GM21737 (cell line): ENCODE data around the gene STUB1.

ENCODE experiments used
- ATAC-seq: cut with Tn5 transposase; IDR thresholded peaks from one replicate; pipeline ENCODE4 v1.9.1; 2021; ENCODE audit warnings: mild to moderate bottlenecking, moderate library complexity; ENCODE audit not compliant: unreplicated experiment

The STUB1 gene

DNA sequence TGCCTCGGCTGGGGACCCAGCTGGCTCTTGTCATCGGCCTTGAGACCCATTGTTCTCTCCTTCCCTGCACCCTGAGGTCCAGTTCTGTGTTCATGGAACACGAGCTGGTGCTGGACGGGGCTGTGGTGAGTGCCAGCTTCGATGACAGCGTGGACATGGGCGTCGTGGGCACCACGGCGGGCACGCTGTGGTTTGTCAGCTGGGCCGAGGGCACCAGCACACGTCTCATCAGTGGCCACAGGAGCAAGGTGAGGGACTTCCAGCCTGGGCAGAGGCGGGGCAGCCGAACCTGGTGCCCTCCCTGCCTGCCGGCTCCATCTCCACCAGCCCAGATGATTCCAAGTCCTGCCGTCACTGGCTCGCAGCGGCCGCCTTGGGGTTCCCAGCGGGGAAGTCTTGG is 17.6 kb upstream of the STUB1 start:
- ATAC-seq, result no peak

DNA sequence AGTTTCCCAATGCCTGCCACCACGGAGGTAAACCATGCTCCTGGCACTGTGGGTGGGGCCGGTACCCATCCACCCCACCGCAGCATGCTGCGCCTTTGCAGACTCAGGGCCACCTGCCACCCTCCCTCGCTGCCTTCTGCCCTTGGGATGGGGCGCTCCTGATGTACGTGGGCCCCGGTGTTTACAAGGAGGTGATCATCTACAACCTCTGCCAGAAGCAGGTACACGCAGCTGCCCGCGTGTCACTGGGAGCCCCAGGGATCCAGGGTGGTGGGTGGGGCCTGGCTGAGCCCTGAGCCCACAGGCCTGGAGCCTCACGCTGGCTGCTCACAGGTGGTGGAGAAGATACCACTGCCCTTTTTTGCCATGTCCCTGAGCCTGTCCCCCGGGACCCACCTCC is 13.6 kb upstream of the STUB1 start:
- ATAC-seq, result no peak

DNA sequence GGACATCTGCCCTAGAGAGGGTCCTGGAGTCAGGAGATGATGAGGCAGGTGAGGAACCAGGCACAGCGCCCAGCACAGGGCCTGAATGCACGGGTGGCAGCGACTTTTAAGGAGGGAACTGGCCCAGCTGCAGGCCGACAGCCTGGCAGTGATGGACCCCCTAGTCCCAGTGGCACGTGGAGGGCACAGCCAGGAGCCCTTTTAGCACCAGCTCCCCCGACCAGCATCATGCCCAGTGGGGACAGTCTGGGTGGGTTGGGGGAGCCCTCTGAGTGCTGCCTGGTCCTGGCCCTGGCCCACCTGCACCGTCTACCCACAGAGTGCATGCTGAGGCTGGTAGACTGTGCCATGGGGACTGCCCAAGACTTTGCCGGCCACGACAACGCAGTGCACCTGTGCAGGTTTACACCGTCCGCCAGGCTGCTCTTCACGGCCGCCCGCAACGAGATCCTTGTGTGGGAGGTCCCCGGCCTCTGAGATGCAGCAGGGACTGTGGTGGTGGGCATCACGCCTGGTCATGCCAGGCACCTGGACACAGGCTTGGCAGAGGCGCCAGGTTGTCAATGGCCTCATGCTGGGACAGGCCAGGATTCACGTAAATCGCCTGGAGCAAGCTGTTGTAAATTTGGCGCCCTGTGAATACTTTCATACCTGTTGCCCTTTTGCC is 13.0 kb upstream of the STUB1 start:
- no peak for ATAC-seq

DNA sequence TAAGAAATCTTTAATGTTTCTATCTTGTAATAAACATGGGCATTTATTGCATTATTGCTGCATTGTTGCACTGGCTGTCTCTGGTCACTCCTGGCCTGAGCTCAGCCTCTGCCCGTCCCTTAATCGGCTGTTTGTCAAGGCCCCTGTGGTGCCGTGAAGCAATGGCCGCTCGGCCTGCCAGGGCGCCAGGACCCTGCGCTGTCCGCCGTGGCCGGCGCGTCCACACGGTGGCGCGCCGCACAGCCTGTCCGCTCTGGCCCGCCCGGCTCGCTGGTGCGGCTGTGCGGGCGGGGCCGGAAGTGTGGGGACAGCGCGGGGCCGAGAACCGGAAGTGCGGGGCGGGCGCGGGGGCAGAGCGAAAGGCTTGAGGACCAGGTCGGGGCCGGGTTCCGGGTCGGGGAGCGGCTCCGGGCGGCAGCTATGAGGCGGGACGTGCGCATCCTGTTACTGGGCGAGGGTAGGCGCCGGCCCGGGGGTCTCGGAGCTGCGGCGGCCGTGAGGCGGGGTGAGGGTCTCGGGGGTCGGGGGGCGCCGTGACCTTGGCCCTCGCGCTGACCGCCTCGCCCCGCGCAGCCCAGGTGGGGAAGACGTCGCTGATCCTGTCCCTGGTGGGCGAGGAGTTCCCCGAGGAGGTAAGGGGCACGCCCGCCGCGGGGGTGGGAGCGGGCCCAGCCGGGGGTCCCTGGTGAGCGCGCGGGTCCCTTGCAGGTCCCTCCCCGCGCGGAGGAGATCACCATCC is 12.3 kb upstream of the STUB1 start, which contains the start of gene RHOT2:
RHOT2 (plus strand) TSS at position 353 of the 739 bp plus-strand sequence; CDS start at position 421, 68 bp downstream.
- ATAC-seq, result peak; percentile 83

DNA sequence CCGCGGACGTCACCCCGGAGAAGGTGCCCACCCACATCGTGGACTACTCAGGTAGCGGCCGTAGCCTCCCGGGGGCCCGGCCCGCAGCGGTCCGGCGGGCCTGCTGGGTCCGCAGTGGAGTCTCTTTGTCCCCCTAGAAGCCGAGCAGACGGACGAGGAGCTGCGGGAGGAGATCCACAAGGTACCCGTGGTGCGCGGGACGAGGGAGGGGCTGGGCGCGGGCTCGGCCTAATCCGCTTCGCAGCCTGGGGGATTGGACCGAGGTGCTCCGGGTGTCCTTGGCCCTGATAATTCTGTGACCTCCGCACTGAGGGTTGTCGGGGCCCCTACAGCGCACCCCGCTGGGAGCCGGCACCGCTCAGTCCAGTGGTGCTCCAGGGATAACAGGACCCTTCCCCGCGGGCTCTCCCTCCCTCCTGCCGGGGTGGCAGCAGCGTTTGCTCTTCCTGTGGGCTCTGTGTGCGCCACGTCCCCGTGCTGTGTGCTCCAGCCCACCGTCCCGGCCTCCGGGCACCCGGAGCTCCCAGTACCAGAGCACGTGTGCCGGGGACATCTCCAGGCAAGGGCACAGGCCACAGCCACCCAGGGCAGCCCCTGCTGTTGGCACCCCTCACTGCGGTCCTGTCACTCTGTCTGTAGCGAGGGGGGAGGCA is 11.6 kb upstream of the STUB1 start:
- no peak for ATAC-seq

DNA sequence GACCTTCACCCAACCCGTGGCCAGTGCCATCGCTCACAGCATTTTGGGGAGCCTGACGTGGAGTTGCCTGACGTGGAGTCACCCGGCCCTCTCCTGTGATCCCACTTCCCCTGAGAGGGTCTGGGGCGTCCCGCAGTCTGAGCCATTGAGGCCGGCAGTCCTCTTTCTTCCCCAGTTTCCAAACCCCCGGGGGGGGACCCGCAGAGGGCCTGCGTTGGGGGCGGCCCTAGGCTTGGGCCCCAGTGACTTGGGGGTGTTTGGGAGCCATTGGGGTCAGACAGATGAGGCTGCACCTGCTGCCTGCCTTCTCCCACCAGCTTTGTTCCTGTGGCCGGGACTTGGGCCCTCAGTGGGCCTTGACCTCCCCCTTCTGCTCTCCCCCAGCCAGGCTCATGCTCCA is 10.5 kb upstream of the STUB1 start:
- no peak for ATAC-seq

DNA sequence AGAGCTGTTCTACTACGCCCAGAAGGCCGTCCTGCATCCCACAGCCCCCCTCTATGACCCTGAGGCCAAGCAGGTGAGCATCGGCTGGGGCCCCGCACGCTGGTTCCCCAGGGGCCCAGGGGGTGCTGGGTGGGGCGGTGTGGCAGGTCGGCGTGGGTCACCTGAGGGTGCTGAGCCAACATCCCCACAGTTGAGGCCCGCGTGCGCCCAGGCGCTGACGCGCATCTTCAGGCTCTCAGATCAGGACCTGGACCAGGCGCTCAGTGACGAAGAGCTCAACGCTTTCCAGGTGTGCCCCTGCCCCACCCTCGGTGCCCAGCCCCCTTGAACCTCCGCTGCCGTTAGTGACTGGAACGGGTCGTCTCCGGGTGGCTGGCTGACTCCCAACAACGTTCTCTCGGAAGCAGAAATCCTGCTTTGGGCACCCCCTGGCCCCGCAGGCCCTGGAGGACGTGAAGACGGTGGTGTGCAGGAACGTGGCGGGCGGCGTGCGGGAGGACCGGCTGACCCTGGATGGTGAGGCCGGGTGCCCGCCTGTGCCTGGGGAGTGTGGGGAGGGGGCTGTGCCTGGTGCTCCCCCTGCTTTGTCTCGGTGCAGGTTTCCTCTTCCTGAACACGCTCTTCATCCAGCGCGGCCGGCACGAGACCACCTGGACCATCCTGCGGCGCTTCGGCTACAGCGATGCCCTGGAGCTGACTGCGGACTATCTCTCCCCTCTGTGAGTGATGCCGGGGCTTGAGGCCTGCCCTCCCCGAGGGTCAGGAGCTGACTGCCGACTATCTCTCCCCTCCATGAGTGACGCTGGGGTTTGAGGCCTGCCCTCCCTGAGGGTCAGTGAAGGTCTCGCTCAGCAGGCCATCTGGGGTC is 9.5 kb upstream of the STUB1 start:
- no peak for ATAC-seq

DNA sequence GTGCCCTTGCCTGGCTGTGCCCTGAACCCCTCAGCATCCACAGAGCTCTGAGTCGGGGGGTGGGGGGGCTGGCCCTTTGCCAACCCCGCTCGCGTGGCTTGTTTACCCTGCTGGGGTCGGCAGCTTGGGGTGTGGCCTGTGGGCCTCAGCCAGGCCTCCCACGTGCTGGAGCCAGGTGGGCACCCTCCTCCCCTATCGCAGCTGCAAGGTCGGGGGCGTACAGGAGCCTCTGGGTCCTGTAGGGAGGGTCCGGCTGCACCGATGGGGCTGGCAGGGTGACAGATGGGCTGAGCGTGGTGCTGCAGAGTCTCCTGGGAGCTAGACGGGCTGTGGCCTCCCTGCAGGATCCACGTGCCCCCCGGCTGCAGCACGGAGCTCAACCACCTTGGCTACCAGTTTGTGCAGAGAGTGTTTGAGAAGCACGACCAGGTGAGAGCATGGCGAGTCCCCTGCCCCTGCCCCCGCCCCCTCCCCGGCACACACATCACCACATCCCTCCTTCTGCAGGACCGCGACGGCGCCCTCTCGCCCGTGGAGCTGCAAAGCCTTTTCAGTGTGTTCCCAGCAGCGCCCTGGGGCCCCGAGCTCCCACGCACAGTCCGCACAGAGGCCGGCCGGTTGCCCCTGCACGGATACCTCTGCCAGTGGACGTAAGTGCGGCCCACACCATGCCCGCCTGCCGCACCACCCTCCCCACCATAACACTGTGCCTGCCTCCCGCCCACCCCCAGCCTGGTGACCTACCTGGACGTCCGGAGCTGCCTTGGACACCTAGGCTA is 8.7 kb upstream of the STUB1 start:
- ATAC-seq, result no peak

DNA sequence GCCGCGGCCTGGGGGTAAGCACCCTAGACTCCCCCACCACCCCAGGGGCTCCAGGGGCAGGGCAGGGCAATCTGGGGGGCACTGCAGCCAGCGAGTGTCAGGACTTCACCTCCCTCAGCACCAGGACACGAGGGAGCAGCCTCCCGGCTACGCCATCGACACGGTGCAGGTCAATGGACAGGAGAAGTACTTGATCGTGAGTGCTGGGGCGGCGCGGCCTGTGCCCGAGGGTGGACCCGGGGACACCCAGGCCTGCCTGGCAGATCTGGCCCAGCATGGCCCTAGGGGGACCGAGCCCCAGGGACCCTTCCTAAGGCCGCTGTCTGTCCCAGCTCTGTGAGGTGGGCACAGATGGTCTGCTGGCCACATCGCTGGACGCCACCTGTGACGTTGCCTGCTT is 7.8 kb upstream of the STUB1 start:
- ATAC-seq, result no peak

DNA sequence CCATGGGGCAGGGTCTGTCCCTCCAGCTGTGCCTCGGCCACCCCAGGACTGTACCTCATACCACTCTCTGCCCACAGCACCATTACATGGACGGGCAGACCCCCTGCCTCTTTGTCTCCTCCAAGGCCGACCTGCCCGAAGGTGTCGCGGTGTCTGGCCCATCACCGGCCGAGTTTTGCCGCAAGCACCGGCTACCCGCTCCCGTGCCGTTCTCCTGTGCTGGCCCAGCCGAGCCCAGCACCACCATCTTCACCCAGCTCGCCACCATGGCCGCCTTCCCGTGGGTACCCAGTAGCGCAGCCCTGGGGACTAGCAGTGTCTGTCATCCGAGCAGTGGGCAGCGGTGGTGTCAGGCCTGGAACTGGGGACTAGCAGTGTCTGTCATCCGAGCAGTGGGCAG is 7.4 kb upstream of the STUB1 start:
- no peak for ATAC-seq

DNA sequence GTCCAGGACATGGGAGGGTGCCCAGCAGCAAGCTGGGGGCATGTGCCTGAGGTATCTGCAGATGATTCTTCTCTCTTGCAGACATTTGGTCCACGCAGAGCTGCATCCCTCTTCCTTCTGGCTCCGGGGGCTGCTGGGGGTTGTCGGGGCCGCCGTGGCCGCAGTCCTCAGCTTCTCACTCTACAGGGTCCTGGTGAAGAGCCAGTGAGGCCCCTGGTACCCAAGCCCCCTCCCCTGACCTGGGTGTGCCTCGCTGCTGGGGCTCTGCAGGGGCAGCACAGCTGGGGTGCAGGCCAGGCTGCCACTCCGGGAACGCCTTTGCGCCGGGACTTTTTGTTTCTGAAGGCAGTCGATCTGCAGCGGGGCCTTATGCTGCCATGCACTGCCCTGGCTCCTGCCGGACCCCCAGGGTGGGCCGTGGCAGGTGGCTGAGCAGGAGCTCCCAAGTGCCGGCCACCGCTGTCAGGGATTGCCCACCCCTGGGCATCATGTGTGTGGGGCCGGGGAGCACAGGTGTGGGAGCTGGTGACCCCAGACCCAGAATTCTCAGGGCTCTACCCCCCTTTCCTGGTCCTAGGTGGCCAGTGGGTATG is 6.7 kb upstream of the STUB1 start:
- ATAC-seq, result no peak

DNA sequence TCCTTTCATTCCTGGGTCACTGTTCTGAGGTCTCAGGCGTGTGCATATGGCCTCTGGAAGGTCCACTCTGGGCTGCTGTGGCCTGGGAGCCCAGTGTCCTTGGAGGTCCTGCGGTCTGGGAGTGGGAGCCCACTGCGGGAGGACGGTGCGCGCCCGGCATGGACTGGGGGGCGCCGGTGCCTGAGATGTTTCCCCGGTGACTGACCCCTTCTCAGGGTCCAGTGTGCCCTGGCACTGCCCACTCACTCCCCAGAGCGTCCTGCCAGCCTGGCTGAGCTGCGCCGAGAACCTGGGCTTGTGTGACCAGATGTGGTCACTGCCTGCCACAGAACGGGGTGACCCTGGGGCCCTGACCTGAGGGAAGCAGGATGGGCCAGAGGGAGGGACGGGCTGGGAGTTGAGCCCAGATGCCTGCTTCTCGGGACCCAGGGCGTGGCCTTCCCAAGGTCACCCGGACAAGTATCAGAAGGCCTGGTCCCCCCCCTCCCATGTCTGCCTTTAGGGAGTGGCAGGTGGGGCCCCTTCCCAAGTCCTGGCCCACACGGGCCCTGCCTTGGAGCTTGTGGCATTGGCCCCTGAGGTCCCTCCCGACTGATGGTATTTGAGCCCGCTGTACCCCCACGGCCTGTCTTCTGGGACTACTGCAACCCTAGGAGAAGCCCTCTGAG is 5.9 kb upstream of the STUB1 start:
- no peak for ATAC-seq

DNA sequence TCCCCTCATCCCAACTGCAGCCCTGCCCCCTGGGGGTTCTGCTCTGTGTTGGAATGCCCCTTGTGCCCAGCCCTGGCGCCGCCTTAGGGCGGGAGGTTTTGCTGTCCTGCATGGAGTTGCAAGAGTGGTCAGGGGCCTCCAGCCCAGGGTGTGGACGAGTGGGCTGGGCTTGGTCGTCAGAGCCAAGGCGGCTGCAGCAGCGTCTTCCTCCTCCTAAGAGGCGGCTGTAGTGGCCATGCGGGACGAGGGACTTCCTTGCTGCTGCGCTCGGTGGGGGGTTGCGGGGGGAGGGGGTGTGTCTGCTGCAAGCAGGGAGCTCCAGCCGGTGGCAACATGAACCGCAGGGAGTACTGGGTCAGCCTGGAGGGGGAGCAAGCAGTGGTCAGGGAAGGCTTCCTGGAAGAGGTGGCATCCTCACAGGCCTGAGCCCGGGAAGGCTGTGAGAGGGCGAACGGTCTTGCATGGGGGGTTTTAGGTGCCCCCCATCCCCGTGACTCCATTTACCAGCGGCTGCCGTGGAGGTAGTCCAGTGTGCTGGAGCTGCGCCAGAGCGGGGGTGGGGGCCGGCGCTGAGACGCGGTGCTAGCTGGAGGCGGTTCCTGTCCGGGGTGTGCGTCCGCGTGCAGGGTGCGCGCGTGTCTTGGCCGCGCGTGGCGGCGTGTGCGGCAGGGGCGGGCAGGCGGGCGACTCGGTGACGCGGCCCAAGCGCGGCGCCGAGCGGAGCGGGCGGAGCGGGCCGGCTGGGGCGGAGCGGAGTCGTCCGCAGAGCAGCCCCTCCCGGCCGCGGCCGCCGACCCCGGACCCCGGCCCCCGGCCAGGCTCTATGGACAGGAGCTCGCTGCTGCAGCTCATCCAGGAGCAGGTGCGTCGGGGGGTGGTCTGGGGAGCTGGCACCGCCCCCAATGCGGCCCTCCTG is 5.0 kb upstream of the STUB1 start, which contains the start of gene RHBDL1:
RHBDL1 (plus strand) TSS at position 704 of the 916 bp plus-strand sequence; CDS start at position 824, 120 bp downstream.
- ATAC-seq, result no peak

DNA sequence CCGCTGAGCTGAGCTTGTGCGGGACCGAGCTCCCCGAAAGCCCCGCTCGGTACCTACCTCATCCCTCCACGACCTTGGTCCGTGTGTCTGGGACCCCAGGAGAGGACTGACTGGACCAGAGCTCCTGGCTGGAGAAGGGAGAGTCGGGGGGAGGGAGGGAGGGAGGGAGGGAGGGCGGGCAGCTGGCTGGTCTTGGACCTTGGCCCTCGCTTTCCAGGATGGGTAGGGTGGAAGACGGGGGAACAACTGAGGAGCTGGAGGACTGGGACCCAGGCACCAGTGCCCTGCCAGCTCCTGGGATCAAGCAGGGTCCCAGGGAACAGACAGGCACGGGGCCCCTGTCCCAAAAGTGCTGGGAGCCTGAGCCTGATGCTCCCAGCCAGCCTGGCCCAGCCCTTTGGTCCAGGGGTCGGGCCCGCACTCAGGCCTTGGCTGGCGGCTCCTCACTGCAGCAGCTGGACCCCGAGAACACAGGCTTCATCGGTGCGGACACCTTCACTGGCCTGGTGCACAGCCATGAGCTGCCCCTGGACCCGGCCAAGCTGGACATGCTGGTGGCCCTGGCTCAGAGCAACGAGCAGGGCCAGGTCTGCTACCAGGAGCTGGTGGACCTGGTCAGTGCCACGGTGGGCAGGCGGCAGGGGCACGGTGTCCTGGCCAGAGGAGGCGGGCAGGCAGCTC is 4.2 kb upstream of the STUB1 start:
- no peak for ATAC-seq

DNA sequence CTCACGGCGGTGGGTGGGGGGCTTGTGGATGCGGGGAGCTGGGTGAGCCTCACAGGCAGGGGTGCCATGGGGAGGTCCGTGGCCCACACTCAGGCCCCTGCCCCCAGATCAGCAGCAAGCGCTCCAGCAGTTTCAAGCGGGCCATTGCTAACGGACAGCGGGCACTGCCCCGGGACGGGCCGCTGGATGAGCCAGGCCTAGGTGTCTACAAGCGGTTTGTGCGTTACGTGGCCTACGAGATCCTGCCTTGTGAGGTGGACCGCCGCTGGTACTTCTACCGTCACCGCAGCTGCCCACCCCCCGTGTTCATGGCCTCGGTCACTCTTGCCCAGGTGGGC is 3.7 kb upstream of the STUB1 start:
- ATAC-seq, result no peak

DNA sequence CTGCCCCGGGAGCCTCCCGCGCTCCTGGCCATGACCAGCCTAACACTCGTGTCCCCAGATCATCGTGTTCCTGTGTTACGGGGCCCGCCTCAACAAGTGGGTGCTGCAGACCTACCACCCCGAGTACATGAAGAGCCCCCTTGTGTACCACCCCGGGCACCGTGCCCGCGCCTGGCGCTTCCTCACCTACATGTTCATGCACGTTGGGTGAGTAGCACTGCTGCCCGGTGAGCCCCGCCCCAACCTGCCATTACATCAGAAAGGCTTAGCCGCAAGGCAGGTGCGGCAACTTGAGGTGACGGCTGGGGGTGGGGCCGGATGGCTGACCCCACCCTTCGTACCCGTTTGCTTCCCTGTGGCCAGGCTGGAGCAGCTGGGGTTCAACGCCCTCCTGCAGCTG is 3.3 kb upstream of the STUB1 start:
- no peak for ATAC-seq

DNA sequence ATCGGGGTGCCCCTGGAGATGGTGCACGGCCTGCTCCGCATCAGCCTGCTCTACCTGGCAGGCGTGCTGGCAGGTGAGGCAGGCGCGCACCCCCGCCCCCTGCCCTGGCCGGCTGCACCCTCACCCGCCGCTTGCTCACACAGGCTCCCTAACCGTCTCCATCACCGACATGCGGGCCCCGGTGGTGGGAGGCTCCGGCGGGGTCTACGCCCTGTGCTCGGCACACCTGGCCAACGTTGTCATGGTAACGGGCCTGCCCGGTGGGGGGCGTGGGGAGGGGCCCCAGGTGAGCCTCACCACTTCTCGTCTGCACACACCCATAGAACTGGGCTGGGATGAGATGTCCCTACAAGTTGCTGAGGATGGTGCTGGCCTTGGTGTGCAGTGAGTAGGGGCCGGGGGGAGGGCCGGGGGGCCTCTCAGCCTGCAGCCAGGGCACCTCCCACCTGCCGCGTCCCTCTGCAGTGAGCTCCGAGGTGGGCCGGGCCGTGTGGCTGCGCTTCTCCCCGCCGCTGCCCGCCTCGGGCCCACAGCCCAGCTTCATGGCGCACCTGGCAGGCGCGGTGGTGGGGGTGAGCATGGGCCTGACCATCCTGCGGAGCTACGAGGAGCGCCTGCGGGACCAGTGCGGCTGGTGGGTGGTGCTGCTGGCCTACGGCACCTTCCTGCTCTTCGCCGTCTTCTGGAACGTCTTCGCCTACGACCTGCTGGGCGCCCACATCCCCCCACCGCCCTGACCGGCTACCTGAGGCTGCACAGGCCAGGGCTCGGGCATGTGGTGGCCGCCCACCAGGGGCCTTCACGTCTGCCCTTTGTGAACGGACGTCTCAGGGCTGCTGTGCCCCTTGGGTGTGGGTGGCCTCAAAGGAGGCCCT is 2.7 kb upstream of the STUB1 start:
- no peak for ATAC-seq
